Measurements from ENCODE around the gene CD33.

- no peak for TF ChIP-seq CTCF (IDR thresholded peaks at IDR 0.05)
- TF ChIP-seq POLR2A (IDR thresholded peaks at IDR 0.05): no peak
Measured at GRCh38 chr19:51195316-51195586, 29.6 kb upstream of the CD33 start.
